CD4-positive, alpha-beta T cell treated with Interleukin-10 for 1 hour (primary cell): ENCODE measurements around the gene CTTNBP2.

Experiments used
- DNase-seq: peaks from one replicate; pipeline ENCODE4 v3.0.0-alpha.2; 2020

The CTTNBP2 gene

GRCh38 chr7:117780832-117781231 is 92.4 kb downstream of the CTTNBP2 start:
- DNase-seq, result no peak

GRCh38 chr7:117777335-117778142 is 95.7 kb downstream of the CTTNBP2 start:
- DNase-seq, result no peak

- DNase-seq, result no peak
These were observed 97.0 kb downstream of the CTTNBP2 start for GRCh38 chr7:117776224-117776623.

GRCh38 chr7:117775801-117776200 is 97.4 kb downstream of the CTTNBP2 start:
- no peak for DNase-seq

- DNase-seq, result no peak
These were observed 98.3 kb downstream of the CTTNBP2 start for GRCh38 chr7:117774943-117775342.

GRCh38 chr7:117772421-117772820 is 100.8 kb downstream of the CTTNBP2 start:
- DNase-seq, result no peak

- DNase-seq, result no peak
These were observed 101.5 kb downstream of the CTTNBP2 start for GRCh38 chr7:117771756-117772155.

GRCh38 chr7:117769085-117769484 is 104.2 kb downstream of the CTTNBP2 start:
- DNase-seq, result no peak

GRCh38 chr7:117767951-117768350 is 105.3 kb downstream of the CTTNBP2 start:
- no peak for DNase-seq

GRCh38 chr7:117766913-117767312 is 106.3 kb downstream of the CTTNBP2 start:
- no peak for DNase-seq

GRCh38 chr7:117764031-117764430 is 109.2 kb downstream of the CTTNBP2 start:
- DNase-seq, result no peak

GRCh38 chr7:117762055-117762454 is 111.2 kb downstream of the CTTNBP2 start:
- no peak for DNase-seq

- DNase-seq, result no peak
These were observed 113.1 kb downstream of the CTTNBP2 start for GRCh38 chr7:117759950-117760640.

- no peak for DNase-seq
These were observed 115.8 kb downstream of the CTTNBP2 start for GRCh38 chr7:117757440-117757839.

GRCh38 chr7:117756586-117757085 is 116.6 kb downstream of the CTTNBP2 start:
- DNase-seq, result no peak

- DNase-seq, result no peak
These were observed 118.1 kb downstream of the CTTNBP2 start for GRCh38 chr7:117755136-117755535.

- no peak for DNase-seq
These were observed 121.5 kb downstream of the CTTNBP2 start for GRCh38 chr7:117751775-117752174.

GRCh38 chr7:117750612-117751563 is 122.4 kb downstream of the CTTNBP2 start:
- DNase-seq, result no peak

- DNase-seq, result no peak
These were observed 131.3 kb downstream of the CTTNBP2 start for GRCh38 chr7:117741962-117742361.

GRCh38 chr7:117739085-117739484 is 134.2 kb downstream of the CTTNBP2 start:
- no peak for DNase-seq

GRCh38 chr7:117737926-117738325 is 135.3 kb downstream of the CTTNBP2 start:
- DNase-seq, result no peak

GRCh38 chr7:117731455-117731854 is 141.8 kb downstream of the CTTNBP2 start:
- no peak for DNase-seq

- no peak for DNase-seq
These were observed 142.9 kb downstream of the CTTNBP2 start for GRCh38 chr7:117730390-117730789.
